GM19240 (cell line): ENCODE measurements around the gene SAFB.

Source experiments
- DNase-seq: peaks from one replicate; pipeline ENCODE4 v3.0.0; 2011; ENCODE audit warnings: low spot score; ENCODE audit not compliant: insufficient read length

Gene SAFB

GRCh38 chr19:5625641-5626040, 2.8 kb downstream of the SAFB start:
- no peak for DNase-seq

- DNase-seq, result peak; percentile 38
Observed at GRCh38 chr19:5627395-5627904, 4.6 kb downstream of the SAFB start.

- DNase-seq, result no peak
Observed at GRCh38 chr19:5628461-5628860, 5.6 kb downstream of the SAFB start.

GRCh38 chr19:5628919-5629481, 6.1 kb downstream of the SAFB start:
- no peak for DNase-seq

- no peak for DNase-seq
Observed at GRCh38 chr19:5631567-5632240, 8.8 kb downstream of the SAFB start.

- no peak for DNase-seq
Observed at GRCh38 chr19:5632241-5632612, 9.3 kb downstream of the SAFB start.

- no peak for DNase-seq
Observed at GRCh38 chr19:5632657-5633056, 9.8 kb downstream of the SAFB start.

GRCh38 chr19:5635427-5635826, 12.5 kb downstream of the SAFB start:
- no peak for DNase-seq

- no peak for DNase-seq
Observed at GRCh38 chr19:5637971-5638370, 15.1 kb downstream of the SAFB start.

- DNase-seq, result no peak
Observed at GRCh38 chr19:5641171-5641570, 18.3 kb downstream of the SAFB start.

GRCh38 chr19:5642204-5642603, 19.3 kb downstream of the SAFB start:
- no peak for DNase-seq

- DNase-seq, result no peak
Observed at GRCh38 chr19:5643060-5643459, 20.2 kb downstream of the SAFB start.

GRCh38 chr19:5644037-5644436, 21.2 kb downstream of the SAFB start:
- DNase-seq, result no peak

- DNase-seq, result no peak
Observed at GRCh38 chr19:5645409-5645808, 22.5 kb downstream of the SAFB start.

- DNase-seq, result no peak
Observed at GRCh38 chr19:5646703-5647102, 23.8 kb downstream of the SAFB start.

- DNase-seq, result no peak
Observed at GRCh38 chr19:5648464-5648863, 25.6 kb downstream of the SAFB start.

GRCh38 chr19:5651361-5651760, 28.5 kb downstream of the SAFB start:
- DNase-seq, result no peak

- no peak for DNase-seq
Observed at GRCh38 chr19:5652261-5652660, 29.4 kb downstream of the SAFB start.

GRCh38 chr19:5654931-5655330, 32.0 kb downstream of the SAFB start:
- no peak for DNase-seq

- DNase-seq, result no peak
Observed at GRCh38 chr19:5655412-5655811, 32.5 kb downstream of the SAFB start.

- no peak for DNase-seq
Observed at GRCh38 chr19:5661483-5661882, 38.6 kb downstream of the SAFB start.

GRCh38 chr19:5663904-5664303, 41.0 kb downstream of the SAFB start:
- DNase-seq, result no peak

GRCh38 chr19:5664515-5664914, 41.6 kb downstream of the SAFB start:
- DNase-seq, result no peak
